Measurements from ENCODE around the gene C19orf12.

- no peak for TF ChIP-seq POLR2A (IDR thresholded peaks at IDR 0.05)
- no peak for TF ChIP-seq CTCF (IDR thresholded peaks at IDR 0.05)
Measured at GRCh38 chr19:29702963-29703320, 12.1 kb downstream of the C19orf12 start.

Data from testis (tissue), 2 donors.